ENCODE results near the gene EVI2A. TPM values are rescaled to one million over a fixed set of nuclear protein-coding genes. Genes with fewer than 3 reads are reported as not detected.

Gene EVI2A
- total RNA-seq, 1 donor, result 191 TPM

GRCh38 chr17:31296142-31296541, 25.3 kb downstream of the EVI2A start:
- Histone ChIP-seq H3K9me3 (ENCODE audit: low read depth, low read length) (no peaks in the 10 kb centered on the region), H2AFZ (ENCODE audit: low read length) (no peak overlapping the region), H3K27me3 (ENCODE audit: insufficient read depth, low read length) (no peaks in the 10 kb centered on the region), H3K36me3 (ENCODE audit: insufficient read depth, low read length) (no peaks in the 10 kb centered on the region), H3K4me1 (ENCODE audit: insufficient read depth, low read length) (no peaks in the 10 kb centered on the region), H3K79me2 (ENCODE audit: insufficient read depth, low read length) (peaks cover 3% of the 10 kb centered on the region), H3K4me2 (ENCODE audit: insufficient read depth, low read length) (no peak overlapping the region), H3K4me3 (ENCODE audit: insufficient read depth, low read length) (no peak overlapping the region), H4K20me1 (ENCODE audit: insufficient read depth, low read length) (no peaks in the 10 kb centered on the region), H3K27ac (ENCODE audit: low read depth, low read length) (no peak overlapping the region)
- TF ChIP-seq CTCF (IDR thresholded peaks at IDR 0.05; ENCODE audit: extremely low read depth, low read depth, low read length), result no peak
- no peak for DNase-seq (ENCODE audit: insufficient read length, low spot score, missing footprints)

- Histone ChIP-seq H3K27me3 (ENCODE audit: insufficient read depth, low read length) (no peaks in the 10 kb centered on the region), H3K4me1 (ENCODE audit: insufficient read depth, low read length) (no peaks in the 10 kb centered on the region), H3K4me3 (ENCODE audit: insufficient read depth, low read length) (no peak overlapping the region), H4K20me1 (ENCODE audit: insufficient read depth, low read length) (no peaks in the 10 kb centered on the region), H3K27ac (ENCODE audit: low read depth, low read length) (no peak overlapping the region), H3K36me3 (ENCODE audit: insufficient read depth, low read length) (no peaks in the 10 kb centered on the region), H3K4me2 (ENCODE audit: insufficient read depth, low read length) (no peak overlapping the region), H3K9me3 (ENCODE audit: low read depth, low read length) (no peaks in the 10 kb centered on the region), H2AFZ (ENCODE audit: low read length) (no peak overlapping the region), H3K79me2 (ENCODE audit: insufficient read depth, low read length) (peaks cover 3% of the 10 kb centered on the region)
- no peak for DNase-seq (ENCODE audit: insufficient read length, low spot score, missing footprints)
- TF ChIP-seq CTCF (IDR thresholded peaks at IDR 0.05; ENCODE audit: extremely low read depth, low read depth, low read length), result no peak
Measured at GRCh38 chr17:31295489-31295871, 25.9 kb downstream of the EVI2A start.

- H3K4me2 ChIP-seq (ENCODE audit: insufficient read depth, low read length), result no peak overlapping the region
- no peak overlapping the region for H3K4me3 ChIP-seq (ENCODE audit: insufficient read depth, low read length)
- DNase-seq (ENCODE audit: insufficient read length, low spot score, missing footprints), result no peak
- no peaks in the 10 kb centered on the region for H3K36me3 ChIP-seq (ENCODE audit: insufficient read depth, low read length)
- H3K4me1 ChIP-seq (ENCODE audit: insufficient read depth, low read length), result peaks cover 5% of the 10 kb centered on the region
- no peak overlapping the region for H2AFZ ChIP-seq (ENCODE audit: low read length)
- H3K27ac ChIP-seq (ENCODE audit: low read depth, low read length), result no peak overlapping the region
- H3K9me3 ChIP-seq (ENCODE audit: low read depth, low read length), result no peaks in the 10 kb centered on the region
- TF ChIP-seq CTCF (IDR thresholded peaks at IDR 0.05; ENCODE audit: extremely low read depth, low read depth, low read length), result no peak
- no peaks in the 10 kb centered on the region for H4K20me1 ChIP-seq (ENCODE audit: insufficient read depth, low read length)
- H3K79me2 ChIP-seq (ENCODE audit: insufficient read depth, low read length), result peaks cover 6% of the 10 kb centered on the region
- no peaks in the 10 kb centered on the region for H3K27me3 ChIP-seq (ENCODE audit: insufficient read depth, low read length)
Measured at GRCh38 chr17:31294820-31295488, 26.5 kb downstream of the EVI2A start.

GRCh38 chr17:31294231-31294630, 27.2 kb downstream of the EVI2A start:
- TF ChIP-seq CTCF (IDR thresholded peaks at IDR 0.05; ENCODE audit: extremely low read depth, low read depth, low read length), result no peak
- Histone ChIP-seq H2AFZ (ENCODE audit: low read length) (no peak overlapping the region), H3K4me1 (ENCODE audit: insufficient read depth, low read length) (peaks cover 5% of the 10 kb centered on the region), H3K27ac (ENCODE audit: low read depth, low read length) (no peak overlapping the region), H3K4me3 (ENCODE audit: insufficient read depth, low read length) (no peak overlapping the region), H3K27me3 (ENCODE audit: insufficient read depth, low read length) (no peaks in the 10 kb centered on the region), H4K20me1 (ENCODE audit: insufficient read depth, low read length) (no peaks in the 10 kb centered on the region), H3K9me3 (ENCODE audit: low read depth, low read length) (no peaks in the 10 kb centered on the region), H3K36me3 (ENCODE audit: insufficient read depth, low read length) (no peaks in the 10 kb centered on the region), H3K4me2 (ENCODE audit: insufficient read depth, low read length) (no peak overlapping the region), H3K79me2 (ENCODE audit: insufficient read depth, low read length) (peaks cover 6% of the 10 kb centered on the region)
- DNase-seq (ENCODE audit: insufficient read length, low spot score, missing footprints), result no peak

Measured in osteoblast (primary cell).